ENCODE measurements around the gene AHCTF1. TPM values are rescaled to one million over a fixed set of nuclear protein-coding genes. Genes with fewer than 3 reads are reported as not detected.

Gene AHCTF1
- total RNA-seq, 1 experiment from 2014 or later: 44.3 TPM

GRCh38 chr1:246878551-246878950 is 53.2 kb downstream of the AHCTF1 start:
- Histone ChIP-seq H2BK5ac (ENCODE audit: insufficient read length, low read length) (no peak overlapping the region), H4K20me1 (ENCODE audit: control insufficient read depth, insufficient read depth, insufficient read length) (no peaks in the 10 kb centered on the region), H3T11ph (ENCODE audit: low read length) (no peak overlapping the region), H3K56ac (ENCODE audit: insufficient read length, low read depth, low read length) (no peak overlapping the region), H3K9ac (ENCODE audit: extremely low read depth, insufficient read length, low read length) (no peak overlapping the region), H3K14ac (ENCODE audit: insufficient read depth, low read length) (no peak overlapping the region), H3K4me2 (ENCODE audit: insufficient read depth, insufficient read length, low read length) (no peak overlapping the region), H3K27ac (ENCODE audit: insufficient read length, low read depth, low read length) (no peak overlapping the region), H3K4me1 (ENCODE audit: insufficient read depth, low read length) (no peaks in the 10 kb centered on the region), H3K23ac (ENCODE audit: insufficient read length, low read depth, low read length) (no peak overlapping the region), H3K9me3 (ENCODE audit: control insufficient read depth, low read depth, low read length) (no peaks in the 10 kb centered on the region), H2BK120ac (ENCODE audit: low read depth, low read length, poor library complexity, severe bottlenecking) (no peak overlapping the region), H3K18ac (ENCODE audit: insufficient read length, low read depth, low read length) (no peak overlapping the region), H3K27me3 (ENCODE audit: insufficient read depth, low read length) (no peaks in the 10 kb centered on the region), H2BK12ac (ENCODE audit: insufficient read length, low read depth, low read length) (no peak overlapping the region), H3K23me2 (ENCODE audit: insufficient read length, low read depth, low read length, poor library complexity, severe bottlenecking) (no peaks in the 10 kb centered on the region), H3K4ac (ENCODE audit: low read depth, low read length) (no peak overlapping the region), H2BK15ac (ENCODE audit: low read depth, low read length) (no peak overlapping the region), H2AK5ac (ENCODE audit: insufficient read length, low read length) (no peak overlapping the region), H4K91ac (ENCODE audit: insufficient read length, low read depth, low read length) (no peak overlapping the region), H3K79me1 (ENCODE audit: insufficient read depth, low read depth, low read length, poor library complexity, severe bottlenecking) (no peaks in the 10 kb centered on the region), H3K79me2 (ENCODE audit: insufficient read depth, low read length) (no peaks in the 10 kb centered on the region), H2AFZ (ENCODE audit: low read length) (no peak overlapping the region), H2BK20ac (ENCODE audit: low read depth, low read length, poor library complexity, severe bottlenecking) (no peak overlapping the region), H4K5ac (ENCODE audit: insufficient read length, low read depth, low read length) (no peak overlapping the region), H4K8ac (replicated peaks; ENCODE audit: insufficient read length, low read depth, low read length) (no peak overlapping the region)
- no peak for DNase-seq
- Mint-ChIP-seq H3K4me3 (no peak overlapping the region), H3K27ac (no peak overlapping the region), H3K9me3 (no peaks in the 10 kb centered on the region), H3K36me3 (ENCODE audit: insufficient read depth in 1 of 3, low read depth in 3 of 3) (peaks cover 13 to 47% (median 33%) of the 10 kb centered on the region in 3 experiments; a peak in 6 of 7 replicates), H3K27me3 (ENCODE audit: low read depth) (no peaks in the 10 kb centered on the region), H3K4me1 (no peaks in the 10 kb centered on the region)
- TF ChIP-seq CTCF (conservative IDR thresholded peaks at IDR 0.05): no peak
- no CpG with 5 or more reads among the region's 4 CpGs for WGBS (ENCODE audit: extremely low coverage, insufficient read length, low lambda C conversion rate)

Data from H9 (cell line).